Right renal pelvis (tissue), 4 donors: Measurements from ENCODE around the gene GP2. TPM values are rescaled to one million over a fixed set of nuclear protein-coding genes. Genes with fewer than 3 reads are reported as not detected.

Experiments
- DNase-seq, 4 donors: peaks; one replicate each; pipeline ENCODE4 v3.0.0-alpha.2; 2013; ENCODE audit warnings: low read depth in 4 of 4, low spot score in 3 of 4, missing footprints in 1 of 4
- polyA plus RNA-seq, 4 donors: library from polyadenylated mRNA; unstranded; fragments of 120-200 nt; gene quantifications; one replicate each; pipeline ENCODE4 v1.2.1, GENCODE V29; 2013; ENCODE audit not compliant: insufficient read length in 4 of 4

The GP2 gene
- polyA plus RNA-seq, 4 donors: 1.6 to 4.6 (median 2.9) TPM

DNA sequence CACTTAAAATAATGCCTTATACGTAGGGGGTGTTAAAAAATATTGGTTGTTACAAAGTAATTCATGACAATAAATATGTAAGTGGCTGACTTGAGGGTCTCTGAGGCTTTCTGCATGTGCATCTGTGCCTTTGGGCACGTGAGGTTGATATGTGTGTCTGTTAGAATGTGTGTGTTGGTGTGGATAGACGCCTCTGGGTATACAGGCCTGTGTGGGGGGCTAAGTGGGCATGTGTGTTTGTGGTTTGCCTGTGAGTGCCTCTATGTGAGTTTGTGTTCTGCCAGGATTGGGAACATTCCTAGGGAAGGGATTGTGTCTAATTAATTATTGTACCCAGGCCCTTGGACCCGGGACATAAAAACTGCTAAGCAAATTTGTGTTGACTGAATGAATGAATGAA, 19.0 kb downstream of the GP2 start:
- no peak for DNase-seq

GRCh38 chr16:20307791-20308190, 19.5 kb downstream of the GP2 start:
- DNase-seq: no peak

- no peak for DNase-seq
These were observed 20.1 kb downstream of the GP2 start for GRCh38 chr16:20307240-20307671.

- no peak for DNase-seq
These were observed 20.9 kb downstream of the GP2 start for GRCh38 chr16:20306401-20306800.

DNA sequence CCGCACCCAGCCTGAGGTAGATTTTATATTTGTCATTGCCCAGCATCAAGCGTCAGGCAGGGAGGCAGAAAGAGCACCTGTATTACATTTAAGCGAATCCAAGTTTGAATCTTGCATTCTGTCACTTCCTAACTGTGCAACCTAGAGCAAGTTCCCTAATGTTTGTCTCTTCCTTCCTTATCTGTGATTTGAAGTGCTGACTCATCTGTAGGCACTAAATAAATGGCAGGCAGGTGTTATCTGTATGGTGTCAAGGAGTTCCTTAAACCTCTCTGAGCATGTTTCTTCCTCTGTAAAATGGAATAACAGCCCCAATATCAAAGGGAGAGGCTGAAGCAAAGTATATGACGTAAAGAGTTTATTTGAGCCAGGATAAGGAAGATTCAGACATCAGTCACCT, 24.3 kb downstream of the GP2 start:
- no peak for DNase-seq

DNA sequence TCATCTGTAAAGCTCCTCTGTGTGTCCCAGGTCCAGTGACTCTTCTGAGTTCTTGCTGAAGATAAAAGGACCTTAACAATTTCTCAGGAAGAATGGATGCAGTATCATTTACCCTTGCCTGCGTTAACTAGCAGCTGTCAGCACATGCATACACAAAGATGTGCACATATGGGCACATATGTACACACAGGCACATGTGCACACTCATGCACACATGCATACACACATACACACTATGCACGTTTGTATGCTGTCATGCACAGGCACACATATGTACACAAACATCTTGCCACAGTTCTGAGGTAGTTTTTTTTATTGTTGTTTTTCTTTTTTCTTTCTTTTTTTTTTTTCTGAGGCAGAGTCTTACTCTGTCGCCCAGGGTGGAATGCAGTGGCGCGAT, 24.9 kb downstream of the GP2 start:
- DNase-seq: no peak

- DNase-seq: no peak
These were observed 25.5 kb downstream of the GP2 start for GRCh38 chr16:20301840-20302239.

DNA sequence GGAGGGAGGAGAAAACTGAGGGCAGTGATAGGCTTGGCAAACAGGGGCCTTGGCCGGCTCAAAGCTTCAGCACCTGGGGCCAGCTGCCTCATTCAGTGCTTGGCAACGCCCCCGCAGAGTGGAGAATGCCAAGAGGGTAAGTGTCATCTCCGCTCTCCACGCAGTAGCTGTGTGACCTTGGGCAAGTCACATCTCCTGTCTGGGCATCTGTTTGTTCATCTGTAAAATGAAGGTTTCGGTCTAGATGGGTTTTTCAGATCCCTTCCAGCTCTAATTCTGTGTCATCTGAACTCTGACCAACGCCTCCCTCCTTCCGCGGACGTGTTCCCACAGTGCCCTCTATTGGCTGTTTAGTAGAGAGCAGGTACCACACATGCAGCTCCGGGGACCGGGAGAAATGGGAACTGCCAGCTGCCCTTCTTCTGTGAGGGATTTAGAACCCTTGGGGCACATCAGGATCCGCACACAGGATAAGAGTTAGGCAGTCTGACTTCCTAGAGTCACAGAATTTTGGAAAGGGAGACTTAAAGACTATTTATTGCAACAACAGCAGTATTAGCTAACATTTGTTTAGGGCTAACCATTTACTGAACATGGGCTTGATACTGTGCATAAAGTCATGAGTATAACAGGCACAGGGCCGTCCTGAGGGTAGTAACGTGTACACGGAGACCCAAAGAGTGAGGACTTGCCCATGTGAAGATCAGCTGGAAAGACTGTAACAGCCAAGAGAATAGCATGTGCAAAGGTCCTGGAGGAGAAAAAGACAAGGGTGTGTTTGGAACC, 26.8 kb downstream of the GP2 start:
- DNase-seq: peak in 3 of 4 donors; percentile 16 to 27 (median 17)

GRCh38 chr16:20298452-20298851, 28.9 kb downstream of the GP2 start:
- no peak for DNase-seq

GRCh38 chr16:20291208-20292206, 35.8 kb downstream of the GP2 start:
- no peak for DNase-seq

DNA sequence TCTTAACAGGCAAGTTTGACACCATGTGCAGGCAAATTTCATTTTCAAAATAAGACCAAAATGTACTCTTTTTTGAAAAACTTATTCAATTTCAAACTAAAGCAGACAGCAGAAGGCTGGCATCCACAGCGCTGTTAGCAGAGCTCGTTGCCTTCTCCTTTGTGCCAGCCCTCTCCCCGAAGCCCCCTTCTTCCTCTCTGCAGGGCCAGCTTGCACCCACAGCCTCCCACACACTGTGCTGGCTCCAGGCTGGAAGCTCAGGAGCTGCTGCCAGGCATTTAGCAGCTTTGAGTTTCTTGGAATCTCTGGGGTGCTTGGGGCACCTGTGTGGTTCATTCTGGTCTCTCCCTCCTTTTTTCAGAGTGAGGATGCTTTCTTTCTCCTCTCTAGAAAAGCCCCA, 37.7 kb downstream of the GP2 start:
- DNase-seq: no peak

GRCh38 chr16:20285993-20286499, 41.3 kb downstream of the GP2 start:
- DNase-seq: no peak

DNA sequence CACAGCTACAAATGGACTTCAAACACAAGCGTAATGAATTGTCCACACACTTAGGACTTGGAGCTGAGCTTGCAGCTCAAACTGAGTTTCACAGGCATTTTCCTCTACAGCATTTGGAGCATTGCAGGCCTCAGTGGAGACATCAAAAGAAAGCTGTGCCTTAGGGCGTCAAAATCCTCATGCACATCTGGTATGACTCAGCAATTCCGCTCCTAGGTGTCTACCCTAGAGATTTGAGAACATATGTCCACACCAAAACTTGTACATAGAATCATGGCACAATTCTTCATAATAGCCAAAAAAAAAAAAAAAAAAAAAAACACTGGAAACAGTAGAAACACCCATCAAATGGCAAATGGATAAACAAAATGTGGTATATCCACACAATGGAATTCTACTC, 47.1 kb downstream of the GP2 start:
- no peak for DNase-seq

- DNase-seq: no peak
These were observed 55.4 kb downstream of the GP2 start for GRCh38 chr16:20271893-20272292.

- DNase-seq: no peak
These were observed 58.9 kb downstream of the GP2 start for GRCh38 chr16:20268409-20268808.

GRCh38 chr16:20265019-20265418, 62.3 kb downstream of the GP2 start:
- DNase-seq: no peak

DNA sequence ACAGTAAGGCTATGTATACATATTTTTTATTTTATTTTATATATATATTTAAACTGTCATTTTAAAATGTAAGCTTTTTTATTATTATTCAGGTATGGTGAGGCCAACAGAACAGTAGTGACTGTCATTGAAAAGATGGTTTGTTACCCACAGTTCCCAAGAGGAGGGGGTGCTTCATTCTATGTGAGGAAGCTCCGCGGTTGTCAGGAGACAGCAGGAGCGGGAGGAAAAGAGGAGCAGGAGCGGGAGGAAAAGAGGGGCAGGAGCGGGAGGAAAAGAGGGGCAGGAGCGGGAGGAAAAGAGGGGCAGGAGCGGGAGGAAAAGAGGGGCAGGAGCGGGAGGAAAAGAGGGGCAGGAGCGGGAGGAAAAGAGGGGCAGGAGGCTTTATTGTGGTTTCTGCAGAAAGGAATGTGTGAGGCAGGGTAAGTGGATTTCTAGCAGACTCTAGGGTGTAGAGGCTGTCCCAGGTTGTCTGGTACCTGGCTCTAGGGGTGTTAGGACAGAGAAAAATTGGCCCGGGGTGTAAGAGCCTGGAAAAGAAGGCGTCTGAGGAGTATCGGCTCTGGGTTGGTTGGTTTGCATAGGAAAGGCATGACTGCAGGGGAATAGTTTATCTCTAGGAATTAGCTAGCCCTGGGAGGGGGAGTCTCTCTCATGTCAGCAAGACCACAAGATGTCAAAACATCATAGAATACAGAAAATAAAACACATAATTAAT, 64.0 kb downstream of the GP2 start:
- DNase-seq: no peak

DNA sequence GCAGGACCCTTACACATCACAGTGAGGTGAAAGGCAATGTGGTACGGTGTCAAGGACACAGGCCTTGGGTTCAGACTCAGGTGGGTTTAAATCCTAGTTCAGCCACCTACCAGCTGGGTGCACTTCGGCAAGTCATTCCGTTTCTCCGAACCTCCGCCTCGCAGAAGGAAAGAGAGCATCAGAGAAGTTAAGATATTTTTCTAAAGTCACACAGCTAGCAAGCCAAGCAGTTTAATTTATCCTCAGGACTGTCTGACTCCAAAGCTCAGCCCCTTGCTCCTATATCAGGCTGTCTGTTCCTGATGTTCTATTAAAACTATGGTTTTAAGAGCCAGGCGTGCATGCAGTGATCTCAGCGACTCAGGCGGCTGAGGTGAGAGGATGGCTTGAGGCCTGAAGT, 65.1 kb downstream of the GP2 start:
- no peak for DNase-seq

- no peak for DNase-seq
These were observed 66.9 kb downstream of the GP2 start for GRCh38 chr16:20260215-20261009.
